NCI-H146 treated with DMSO at 0.1 percent for 48 hours (cell line): ENCODE measurements around the gene MAMLD1.

ENCODE experiments used
- DNase-seq: peaks from one replicate; lab custom pipeline; 2025; ENCODE audit not compliant: unreplicated experiment; lab: John Stamatoyannopoulos, UW

MAMLD1 gene

GRCh38 chrX:150499240-150499639 lies 136.1 kb downstream of the MAMLD1 start:
- no peak for DNase-seq

- no peak for DNase-seq
These were observed 139.0 kb downstream of the MAMLD1 start for GRCh38 chrX:150502091-150502490.

GRCh38 chrX:150502979-150503897 lies 140.1 kb downstream of the MAMLD1 start:
- DNase-seq: no peak

GRCh38 chrX:150503898-150504219 lies 140.7 kb downstream of the MAMLD1 start:
- no peak for DNase-seq

GRCh38 chrX:150504397-150505182 lies 141.5 kb downstream of the MAMLD1 start:
- no peak for DNase-seq

- DNase-seq: no peak
These were observed 142.9 kb downstream of the MAMLD1 start for GRCh38 chrX:150506020-150506419.

DNA sequence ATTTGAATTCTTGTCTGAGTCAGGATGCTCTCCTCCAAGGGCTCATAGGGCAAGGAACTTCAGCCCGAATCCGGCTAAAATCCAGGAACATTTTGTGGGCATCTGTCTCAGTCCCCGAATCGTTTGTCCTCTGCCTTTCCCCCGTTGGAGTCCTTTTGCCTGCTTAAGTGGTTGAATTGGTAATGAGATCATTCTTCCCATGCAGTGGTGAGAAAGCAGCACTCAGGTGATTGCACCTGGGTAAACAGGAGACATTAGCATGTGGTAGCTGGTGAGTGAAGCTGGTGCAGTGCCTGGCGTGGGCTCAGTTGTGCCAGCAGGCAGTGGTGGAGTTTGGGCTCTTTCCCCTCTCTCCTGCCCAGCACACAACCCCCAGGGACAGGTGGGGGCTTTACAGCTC lies 143.4 kb downstream of the MAMLD1 start:
- DNase-seq: no peak

DNA sequence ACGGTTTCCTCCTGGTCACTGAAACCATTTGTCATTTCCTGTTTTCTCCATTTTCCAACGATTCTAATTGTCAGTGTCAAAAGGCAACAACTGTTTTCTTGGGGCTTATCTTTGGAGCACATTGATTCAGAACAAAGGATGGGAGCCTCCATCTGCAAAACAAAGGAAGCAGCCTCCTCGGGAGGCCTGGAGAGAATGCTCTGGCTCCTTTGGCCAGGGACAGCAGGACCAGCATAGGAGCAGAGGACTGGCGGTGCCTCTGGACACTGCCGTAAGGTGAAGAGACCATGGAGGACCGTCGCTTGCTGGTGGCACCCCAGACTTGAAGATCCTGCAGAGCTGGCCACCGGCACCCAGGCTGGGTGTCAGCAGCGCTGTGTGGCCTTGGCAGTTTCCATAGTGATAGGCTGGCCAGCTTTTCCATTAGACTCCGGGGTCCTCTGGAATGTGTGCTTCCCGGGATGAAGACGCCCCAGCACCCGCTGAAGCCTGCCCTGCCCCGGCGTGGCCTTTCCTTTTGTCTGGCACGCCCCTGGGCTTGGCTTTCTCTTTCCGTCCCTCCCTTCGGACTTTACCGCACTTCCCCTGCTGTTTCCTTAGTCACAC lies 144.2 kb downstream of the MAMLD1 start:
- no peak for DNase-seq

GRCh38 chrX:150508018-150508417 lies 144.9 kb downstream of the MAMLD1 start:
- no peak for DNase-seq

GRCh38 chrX:150508451-150509367 lies 145.6 kb downstream of the MAMLD1 start:
- DNase-seq: no peak

- DNase-seq: no peak
These were observed 146.6 kb downstream of the MAMLD1 start for GRCh38 chrX:150509703-150510102.

DNA sequence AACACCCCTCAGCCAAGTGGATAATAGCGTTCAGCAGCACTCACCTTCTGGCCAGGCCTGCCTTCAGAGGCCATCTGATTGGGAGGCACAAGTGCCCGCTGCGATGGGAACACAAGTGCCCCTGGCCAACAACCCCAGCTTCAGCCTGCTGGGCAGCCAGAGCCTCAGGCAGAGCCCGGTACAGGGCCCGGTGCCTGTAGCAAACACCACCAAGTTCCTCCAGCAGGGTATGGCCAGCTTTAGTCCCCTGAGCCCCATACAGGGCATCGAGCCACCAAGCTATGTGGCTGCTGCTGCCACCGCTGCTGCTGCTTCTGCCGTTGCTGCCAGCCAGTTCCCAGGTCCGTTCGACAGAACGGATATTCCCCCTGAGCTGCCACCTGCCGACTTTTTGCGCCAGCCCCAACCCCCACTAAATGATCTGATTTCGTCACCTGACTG lies 149.4 kb downstream of the MAMLD1 start:
- no peak for DNase-seq

- no peak for DNase-seq
These were observed 150.4 kb downstream of the MAMLD1 start for GRCh38 chrX:150513544-150513943.

- DNase-seq: no peak
These were observed 151.3 kb downstream of the MAMLD1 start for GRCh38 chrX:150514462-150514861.

DNA sequence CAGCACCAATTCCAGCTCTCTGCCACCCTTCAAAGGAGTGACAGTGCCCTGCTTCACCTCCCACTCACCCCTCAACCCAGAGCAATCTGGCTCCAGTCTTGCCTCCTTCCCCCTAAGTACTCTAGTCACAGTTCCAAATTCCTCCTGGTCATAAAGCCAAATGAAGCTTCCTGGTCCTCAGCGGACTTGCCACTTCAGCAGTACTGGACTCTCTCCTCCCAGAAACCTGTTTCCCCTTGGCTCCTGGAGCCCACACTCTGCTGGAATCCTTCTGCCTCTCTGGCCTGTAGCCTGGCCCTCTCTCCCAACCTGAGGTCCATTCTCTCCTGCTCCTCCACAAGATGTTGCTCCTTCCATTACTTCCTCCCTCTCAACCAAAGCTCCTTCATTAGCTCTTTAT lies 152.7 kb downstream of the MAMLD1 start:
- no peak for DNase-seq

DNA sequence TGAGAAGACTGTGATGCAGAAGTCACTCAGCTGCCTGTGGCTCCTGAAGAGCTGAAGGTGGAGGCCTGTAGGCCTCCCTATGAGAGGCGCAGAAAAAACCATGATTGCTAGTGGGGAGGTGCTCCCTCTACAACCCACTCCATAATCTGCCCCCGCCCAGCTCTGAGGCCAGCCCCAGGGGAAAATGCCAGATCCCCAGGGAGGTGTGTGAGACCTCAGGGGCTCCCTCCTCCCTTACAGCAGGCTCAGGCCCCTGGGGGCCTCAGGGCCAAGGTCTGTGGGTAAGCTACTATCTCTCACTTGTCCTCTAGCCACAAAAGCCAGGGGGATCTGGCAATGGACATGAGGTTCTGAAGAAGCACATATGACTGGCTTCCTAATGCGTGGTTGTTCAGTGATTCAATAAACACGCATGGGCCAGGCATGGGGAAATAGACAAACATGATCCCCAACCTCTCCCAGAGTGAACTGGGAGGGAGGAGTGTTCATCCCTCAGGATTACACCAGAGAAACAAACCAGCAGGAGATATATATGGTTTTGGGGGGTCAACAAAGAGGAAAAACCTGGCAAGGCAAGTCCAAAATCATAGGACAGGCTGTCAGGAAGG lies 154.3 kb downstream of the MAMLD1 start:
- no peak for DNase-seq

- DNase-seq: no peak
These were observed 159.4 kb downstream of the MAMLD1 start for GRCh38 chrX:150522494-150522893.

DNA sequence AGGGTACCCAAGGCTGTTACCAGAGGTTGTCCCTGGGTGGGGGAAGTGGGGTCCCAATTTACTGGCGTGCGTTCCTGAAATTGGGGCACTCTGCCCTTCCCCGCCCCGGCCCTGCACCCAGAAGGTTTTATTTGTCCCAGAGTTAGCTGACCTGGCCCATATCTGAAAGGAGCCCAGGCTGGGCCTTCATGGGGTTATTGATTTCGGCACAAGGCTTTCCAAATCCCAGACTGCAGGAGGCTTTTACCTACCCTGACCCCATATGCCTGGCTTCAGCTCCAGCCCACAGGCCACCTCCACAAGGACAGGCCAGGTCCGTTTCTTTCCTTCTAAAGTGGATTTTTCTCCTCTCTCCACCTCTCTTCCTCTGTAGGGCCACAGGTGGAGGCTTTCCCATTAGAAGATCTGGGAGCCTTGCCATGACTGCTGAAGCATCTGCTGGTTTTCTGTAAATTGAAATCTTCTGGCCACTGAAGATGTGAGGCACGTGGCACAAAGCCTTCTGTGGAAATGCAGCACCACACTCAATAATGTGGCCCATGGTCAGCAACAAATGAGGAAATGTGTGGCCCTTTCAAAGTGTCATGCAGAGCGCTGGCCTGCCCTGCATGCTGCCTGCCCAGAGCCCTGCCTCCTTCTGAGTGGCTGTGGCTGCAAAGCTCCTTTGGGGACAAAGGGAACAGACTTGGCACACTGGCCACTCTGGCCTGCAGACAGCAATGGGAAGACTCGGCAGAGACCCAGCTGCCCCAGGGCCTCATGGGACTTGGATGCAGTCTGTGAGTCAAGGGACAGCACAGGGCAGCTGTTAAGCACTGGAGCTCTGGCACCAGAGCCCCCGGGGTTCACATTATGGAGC lies 162.2 kb downstream of the MAMLD1 start:
- no peak for DNase-seq

GRCh38 chrX:150526692-150527091 lies 163.6 kb downstream of the MAMLD1 start:
- DNase-seq: no peak
